PFSK-1 (cell line): Measurements from ENCODE around the gene DCAF10.

ENCODE experiments used
- FOXP2 ChIP-seq: optimal IDR thresholded peaks from 2 replicates; pipeline ENCODE3; 2011; ENCODE audit warnings: borderline replicate concordance, control low read depth, inconsistent platforms; ENCODE audit not compliant: insufficient read depth; ENCODE audit errors: extremely low read length, extremely low read depth
- POLR2AphosphoS5 ChIP-seq: IDR thresholded peaks from 2 replicates; pipeline ENCODE4 v1.6.1; 2012; ENCODE audit warnings: low read depth, mild to moderate bottlenecking, control low read depth, low read length, moderate library complexity
- SIN3A ChIP-seq: IDR thresholded peaks from 2 replicates; pipeline ENCODE4 v1.6.1; 2012; ENCODE audit warnings: mild to moderate bottlenecking, low read length, moderate library complexity, borderline replicate concordance; ENCODE audit not compliant: insufficient read depth
- TAF1 ChIP-seq: IDR thresholded peaks from 2 replicates; pipeline ENCODE4 v1.6.1; 2012; ENCODE audit warnings: low read length, control low read depth, borderline replicate concordance; ENCODE audit not compliant: insufficient read depth
- TF ChIP-seq, protein P1 (sequence below), 2 experiments: IDR thresholded peaks; 2 replicates each; pipeline versions ENCODE4 v1.6.1 to v1.8.0; 2011 to 2012; ENCODE audit warnings: low read depth in 2 of 2, low read length in 2 of 2, control low read depth in 1 of 2, inconsistent platforms in 1 of 2, mild to moderate bottlenecking in 1 of 2, moderate library complexity in 1 of 2; ENCODE audit not compliant: insufficient read depth in 1 of 2

DNA sequence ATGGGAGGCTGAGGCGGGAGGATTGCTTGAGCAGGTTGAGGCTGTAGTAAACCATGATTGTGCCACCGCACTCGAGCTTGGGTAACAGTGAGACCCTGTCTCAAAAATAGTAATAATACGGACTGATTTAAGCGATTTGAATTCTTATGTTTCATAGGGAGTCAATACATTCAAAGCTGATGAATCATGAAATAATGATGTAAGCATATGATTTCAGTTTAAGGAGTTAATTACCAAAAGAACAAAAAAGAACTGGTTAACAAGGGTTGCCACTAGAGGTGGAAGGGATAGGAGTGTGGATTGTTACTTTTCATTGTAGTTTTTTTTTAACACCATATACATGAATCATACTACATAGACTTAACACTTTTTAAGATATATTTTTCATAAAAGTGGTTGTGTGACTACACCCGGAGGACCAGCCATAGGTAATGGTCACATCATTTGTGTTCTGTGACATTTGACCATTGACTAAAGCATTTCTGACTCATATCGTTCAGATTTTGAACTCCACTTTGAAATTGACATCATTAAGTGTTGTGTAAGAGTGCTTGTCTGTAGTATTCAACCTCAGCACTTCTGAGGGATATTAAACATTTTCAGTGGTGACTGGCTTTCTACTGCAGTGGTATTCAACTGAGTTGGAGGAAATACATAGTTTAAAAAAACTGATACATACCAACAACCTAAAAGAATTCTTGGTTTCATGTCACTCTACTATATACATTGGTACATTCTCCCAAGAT, 40.0 kb upstream of the DCAF10 start:
- TF ChIP-seq, protein P1, sequence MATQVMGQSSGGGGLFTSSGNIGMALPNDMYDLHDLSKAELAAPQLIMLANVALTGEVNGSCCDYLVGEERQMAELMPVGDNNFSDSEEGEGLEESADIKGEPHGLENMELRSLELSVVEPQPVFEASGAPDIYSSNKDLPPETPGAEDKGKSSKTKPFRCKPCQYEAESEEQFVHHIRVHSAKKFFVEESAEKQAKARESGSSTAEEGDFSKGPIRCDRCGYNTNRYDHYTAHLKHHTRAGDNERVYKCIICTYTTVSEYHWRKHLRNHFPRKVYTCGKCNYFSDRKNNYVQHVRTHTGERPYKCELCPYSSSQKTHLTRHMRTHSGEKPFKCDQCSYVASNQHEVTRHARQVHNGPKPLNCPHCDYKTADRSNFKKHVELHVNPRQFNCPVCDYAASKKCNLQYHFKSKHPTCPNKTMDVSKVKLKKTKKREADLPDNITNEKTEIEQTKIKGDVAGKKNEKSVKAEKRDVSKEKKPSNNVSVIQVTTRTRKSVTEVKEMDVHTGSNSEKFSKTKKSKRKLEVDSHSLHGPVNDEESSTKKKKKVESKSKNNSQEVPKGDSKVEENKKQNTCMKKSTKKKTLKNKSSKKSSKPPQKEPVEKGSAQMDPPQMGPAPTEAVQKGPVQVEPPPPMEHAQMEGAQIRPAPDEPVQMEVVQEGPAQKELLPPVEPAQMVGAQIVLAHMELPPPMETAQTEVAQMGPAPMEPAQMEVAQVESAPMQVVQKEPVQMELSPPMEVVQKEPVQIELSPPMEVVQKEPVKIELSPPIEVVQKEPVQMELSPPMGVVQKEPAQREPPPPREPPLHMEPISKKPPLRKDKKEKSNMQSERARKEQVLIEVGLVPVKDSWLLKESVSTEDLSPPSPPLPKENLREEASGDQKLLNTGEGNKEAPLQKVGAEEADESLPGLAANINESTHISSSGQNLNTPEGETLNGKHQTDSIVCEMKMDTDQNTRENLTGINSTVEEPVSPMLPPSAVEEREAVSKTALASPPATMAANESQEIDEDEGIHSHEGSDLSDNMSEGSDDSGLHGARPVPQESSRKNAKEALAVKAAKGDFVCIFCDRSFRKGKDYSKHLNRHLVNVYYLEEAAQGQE (IDR thresholded peaks at IDR 0.05; ENCODE audit: insufficient read depth in 1 of 2, low read depth in 2 of 2, low read length in 2 of 2) = no peak
- TF ChIP-seq TAF1 (no peak), FOXP2 (no peak), POLR2AphosphoS5 (no peak), SIN3A (no peak)
